IMR-90 (cell line): ENCODE data around the gene DHX34. TPM values are rescaled to one million over a fixed set of nuclear protein-coding genes. Genes with fewer than 3 reads are reported as not detected.

ENCODE experiments used
- ATAC-seq: fragments of 200-7000 bp; cut with Tn5 transposase; 2 replicates; pipeline ENCODE4 v1.9.1; 2020; ENCODE audit warnings: low read depth, mild to moderate bottlenecking, moderate library complexity
- BruUV-seq: library from RNA; stranded (reverse); fragments of 400-500 nt; replicated peaks from 2 replicates; lab custom pipeline; 2021; lab: Mats Ljungman, UMichigan
- CTCF ChIA-PET: fragments of 300-600 bp; formaldehyde crosslinking; extraction: SDS; loops from one replicate; lab custom pipeline; 2021; ENCODE audit warnings: antibody characterized with exemption; lab: Yijun Ruan, JAX
- POLR2A ChIA-PET: fragments of 300-600 bp; sonication (Branson Sonifier 250); formaldehyde crosslinking; loops from one replicate; lab custom pipeline; 2022; ENCODE audit warnings: antibody characterized with exemption; ENCODE audit not compliant: unreplicated experiment; lab: Charles Lee
- DNase-seq: peaks from one replicate; pipeline ENCODE4 v3.0.0; 2013
- H2AFZ ChIP-seq: replicated peaks from 2 replicates; pipeline ENCODE3; 2013; ENCODE audit warnings: low read length, mild to moderate bottlenecking; ENCODE audit not compliant: poor library complexity
- H2AK5ac ChIP-seq: 2 replicates; pipeline ENCODE4 v1.6.1; 2013; ENCODE audit warnings: low read depth, low read length, inconsistent platforms
- H2AK9ac ChIP-seq: replicated peaks from 2 replicates; pipeline ENCODE3; 2013; ENCODE audit warnings: mild to moderate bottlenecking, low read depth, low read length, moderate library complexity; ENCODE audit not compliant: poor library complexity
- H2BK120ac ChIP-seq: 2 replicates; pipeline ENCODE4 v1.6.1; 2013; ENCODE audit warnings: low read depth, low read length, inconsistent platforms
- H2BK15ac ChIP-seq: 3 replicates; pipeline ENCODE4 v1.6.1; 2013; ENCODE audit warnings: low read depth, low read length, inconsistent platforms
- H2BK20ac ChIP-seq: 2 replicates; pipeline ENCODE4 v1.6.1; 2013; ENCODE audit warnings: low read depth, mild to moderate bottlenecking, inconsistent platforms, low read length, moderate library complexity
- H2BK5ac ChIP-seq: 2 replicates; pipeline ENCODE4 v1.6.1; 2013; ENCODE audit warnings: mild to moderate bottlenecking, low read depth, low read length, inconsistent platforms; ENCODE audit not compliant: poor library complexity, severe bottlenecking
- H3K14ac ChIP-seq: replicated peaks from 2 replicates; pipeline ENCODE4 v1.6.1; 2013; ENCODE audit warnings: low read depth, low read length, inconsistent platforms
- H3K18ac ChIP-seq: 2 replicates; pipeline ENCODE4 v1.6.1; 2013; ENCODE audit warnings: low read depth, low read length, control low read depth
- H3K23ac ChIP-seq: 2 replicates; pipeline ENCODE4 v1.6.1; 2013; ENCODE audit warnings: low read depth, low read length, inconsistent platforms
- H3K27ac ChIP-seq: 2 replicates; pipeline ENCODE4 v1.5.1; 2013; ENCODE audit warnings: mild to moderate bottlenecking, control low read depth, low read length; ENCODE audit not compliant: insufficient read depth
- H3K27me3 ChIP-seq: 2 replicates; pipeline ENCODE4 v1.6.1; 2013; ENCODE audit warnings: low read length; ENCODE audit not compliant: control insufficient read depth, insufficient read depth
- H3K36me3 ChIP-seq: 2 replicates; pipeline ENCODE4 v1.6.1; 2013; ENCODE audit warnings: low read length, mixed read lengths; ENCODE audit not compliant: control insufficient read depth, insufficient read depth
- H3K4ac ChIP-seq: 2 replicates; pipeline ENCODE4 v1.6.1; 2013; ENCODE audit warnings: low read depth, low read length, inconsistent platforms
- H3K4me1 ChIP-seq: 2 replicates; pipeline ENCODE4 v1.6.1; 2013; ENCODE audit warnings: low read length, mixed read lengths; ENCODE audit not compliant: control insufficient read depth, insufficient read depth
- H3K4me2 ChIP-seq: 2 replicates; pipeline ENCODE4 v1.6.1; 2013; ENCODE audit warnings: low read depth, mild to moderate bottlenecking, control low read depth, low read length, moderate library complexity
- H3K4me3 ChIP-seq: 2 replicates; pipeline ENCODE4 v1.5.1; 2013; ENCODE audit warnings: low read depth, mild to moderate bottlenecking, control low read depth, low read length, moderate library complexity; ENCODE audit not compliant: insufficient read depth
- H3K56ac ChIP-seq: 2 replicates; pipeline ENCODE4 v1.6.1; 2013; ENCODE audit warnings: low read length, inconsistent platforms; ENCODE audit not compliant: insufficient read depth; ENCODE audit errors: extremely low read depth
- H3K79me1 ChIP-seq, 2 experiments: 2 replicates each; pipeline ENCODE4 v1.6.1; 2013; ENCODE audit warnings: low read length in 2 of 2, inconsistent platforms in 1 of 2, low read depth in 1 of 2
- H3K9ac ChIP-seq: 2 replicates; pipeline ENCODE4 v1.6.1; 2013; ENCODE audit warnings: low read depth, low read length, control low read depth
- H3K9me1 ChIP-seq: 2 replicates; pipeline ENCODE4 v1.6.1; 2013; ENCODE audit warnings: low read length, inconsistent platforms; ENCODE audit not compliant: insufficient read depth
- H3K9me3 ChIP-seq: 2 replicates; pipeline ENCODE4 v1.6.1; 2013; ENCODE audit warnings: low read length; ENCODE audit not compliant: control insufficient read depth, insufficient read depth
- H4K20me1 ChIP-seq: 2 replicates; pipeline ENCODE4 v1.6.1; 2013; ENCODE audit warnings: low read length, inconsistent platforms; ENCODE audit not compliant: insufficient read depth
- H4K5ac ChIP-seq: 2 replicates; pipeline ENCODE4 v1.6.1; 2013; ENCODE audit warnings: mild to moderate bottlenecking, low read depth, low read length, control low read depth
- H4K8ac ChIP-seq, 2 experiments: 2 replicates each; pipeline ENCODE4 v1.6.1; 2013; ENCODE audit warnings: low read depth in 2 of 2, low read length in 2 of 2, control low read depth in 1 of 2, inconsistent platforms in 1 of 2
- H4K91ac ChIP-seq: 2 replicates; pipeline ENCODE4 v1.6.1; 2013; ENCODE audit warnings: low read depth, low read length, inconsistent platforms; ENCODE audit not compliant: insufficient read depth
- CEBPB ChIP-seq: IDR thresholded peaks from 2 replicates; pipeline ENCODE4 v1.6.1; 2012; ENCODE audit warnings: low read depth, low read length, improper control_type of control experiment
- CTCF ChIP-seq: conservative IDR thresholded peaks from 2 replicates; pipeline ENCODE4 v1.5.1; 2012; ENCODE audit warnings: mild to moderate bottlenecking, low read depth, low read length, improper control_type of control experiment
- FOS ChIP-seq: fragments of 150-350 bp; IDR thresholded peaks from 2 replicates; pipeline ENCODE4 v1.6.1; 2016; ENCODE audit warnings: low read depth, low read length
- MAZ ChIP-seq: IDR thresholded peaks from 2 replicates; pipeline ENCODE4 v1.6.1; 2012; ENCODE audit warnings: low read depth, mild to moderate bottlenecking, low read length, improper control_type of control experiment, moderate library complexity, borderline replicate concordance
- MXI1 ChIP-seq: IDR thresholded peaks from 2 replicates; pipeline ENCODE4 v1.6.1; 2012; ENCODE audit warnings: low read depth, mild to moderate bottlenecking, low read length, moderate library complexity, borderline replicate concordance
- NFE2L2 ChIP-seq: fragments of 150-350 bp; IDR thresholded peaks from 2 replicates; pipeline ENCODE4 v1.6.1; 2016; ENCODE audit warnings: low read depth, mild to moderate bottlenecking, low read length
- POLR2A ChIP-seq: IDR thresholded peaks from 2 replicates; pipeline ENCODE4 v1.6.1; 2012; ENCODE audit warnings: mild to moderate bottlenecking, low read depth, low read length
- RAD21 ChIP-seq: IDR thresholded peaks from 2 replicates; pipeline ENCODE4 v1.6.1; 2012; ENCODE audit warnings: low read length, improper control_type of control experiment
- SMC3 ChIP-seq: fragments of 150-350 bp; IDR thresholded peaks from 2 replicates; pipeline ENCODE4 v1.6.1; 2016; ENCODE audit warnings: low read depth, mild to moderate bottlenecking, antibody characterized with exemption, low read length, moderate library complexity
- USF2 ChIP-seq: fragments of 150-350 bp; IDR thresholded peaks from 2 replicates; pipeline ENCODE4 v1.6.1; 2017; ENCODE audit warnings: mild to moderate bottlenecking, antibody characterized with exemption, low read length, low read depth
- WGBS, 2 experiments: methylation state at CpG; one replicate each; pipeline versions ENCODE4 v1.1.5 to v1.1.7; 2013; ENCODE audit warnings: missing lambda C conversion rate in 2 of 2; ENCODE audit not compliant: insufficient read length in 1 of 2; ENCODE audit errors: extremely low coverage in 2 of 2; 5-methylcytosine and 5-hydroxymethylcytosine counted together
- dilution Hi-C: fragments of 300-500 bp; cut with HindIII; formaldehyde crosslinking; loops from one replicate; pipeline ENCODE4 v1.14.3; 2018; ENCODE audit warnings: low sequenced_read_pairs; ENCODE audit not compliant: unreplicated experiment
- in situ Hi-C: fragments of 300-500 bp; cut with MboI; formaldehyde crosslinking; loops from 3 replicates; pipeline ENCODE4 v1.14.3; 2019; ENCODE audit warnings: low sequenced_read_pairs, inconsistent platforms, mixed read lengths
- intact Hi-C: fragments of 100-400 bp; cut with micrococcal nuclease; formaldehyde crosslinking; loops from 2 replicates; pipeline ENCODE4 v1.10.0; 2022
- polyA plus RNA-seq, 3 experiments: library from polyadenylated mRNA; depleted of rRNA; stranded (reverse); fragments of >200 nt; gene quantifications; 2 replicates each; pipeline ENCODE4 v1.2.3, GENCODE V29; 2012; ENCODE audit warnings: low replicate concordance in 1 of 3
- total RNA-seq: library from RNA; depleted of rRNA; stranded (reverse); fragments of >200 nt; gene quantifications from 2 replicates; pipeline ENCODE4 v1.2.3, GENCODE V29; 2012

DHX34 gene
- total and polyA plus RNA-seq, 2 of the 4 experiments (the other 2 are of a cell fraction): 4.5 to 13.7 TPM

- no peak for TF ChIP-seq CTCF
Observed at GRCh38 chr19:47319923-47320871, 28.9 kb upstream of the DHX34 start (continued).

GRCh38 chr19:47321630-47322029, 27.5 kb upstream of the DHX34 start:
- no peaks in the 10 kb centered on the region for H4K20me1 ChIP-seq

More at GRCh38 chr19:47321630-47322029, 27.5 kb upstream of the DHX34 start:
- H2AK9ac ChIP-seq: no peak overlapping the region
- H3K9me1 ChIP-seq: 0 out of 2 replicates have a peak, but pooled peaks cover 3% of the 10 kb centered on the region
- no peaks in the 10 kb centered on the region for H3K79me1 ChIP-seq
- no peaks in the 10 kb centered on the region for H3K36me3 ChIP-seq
- no peak overlapping the region for H3K4ac ChIP-seq
- no peak overlapping the region for H4K91ac ChIP-seq
- ATAC-seq (no peak), DNase-seq (no peak)
- ChIA-PET POLR2A (no interaction called here), CTCF (interaction anchor here (0.6 kb wide), 1 partner anchor 11 kb away, joined by 5 read pairs; no protein-coding TSS in a partner anchor)
- peaks cover 2% of the 10 kb centered on the region for H3K9me3 ChIP-seq
- no peak overlapping the region for H3K23ac ChIP-seq
- intact Hi-C loops: no loop called here
- no peak overlapping the region for H3K56ac ChIP-seq
- no TSS peak for BruUV-seq
- H3K4me2 ChIP-seq: no peak overlapping the region
- no peak overlapping the region for H2BK20ac ChIP-seq
- in situ Hi-C loops: no loop called here
- dilution Hi-C loops: no loop called here
- H3K18ac ChIP-seq: no peak overlapping the region
- H4K5ac ChIP-seq: no peak overlapping the region
- H3K27me3 ChIP-seq: peaks cover 8% of the 10 kb centered on the region
- no peak overlapping the region for H2AK5ac ChIP-seq
- no peak overlapping the region for H4K8ac ChIP-seq
- WGBS, 2 experiments: no CpG with 5 or more reads among the region's 1 CpG
- no peak overlapping the region for H2BK15ac ChIP-seq
- no peak overlapping the region for H3K9ac ChIP-seq
- H3K4me3 ChIP-seq: no peak overlapping the region
- H2BK120ac ChIP-seq: no peak overlapping the region
- no peak overlapping the region for H3K14ac ChIP-seq
- no peak for TF ChIP-seq MAZ
- no peak for TF ChIP-seq POLR2A
- TF ChIP-seq CTCF: no peak
- TF ChIP-seq MXI1: no peak
- TF ChIP-seq FOS: no peak
- no peak for TF ChIP-seq NFE2L2
- no peak for TF ChIP-seq SMC3
- TF ChIP-seq RAD21: no peak
- no peak for TF ChIP-seq USF2
- TF ChIP-seq CEBPB: no peak
- H2BK5ac ChIP-seq: no peak overlapping the region
- no peak overlapping the region for H3K27ac ChIP-seq
- H2AFZ ChIP-seq: no peak overlapping the region
- no peaks in the 10 kb centered on the region for H3K4me1 ChIP-seq
